OCI-LY1 (cell line): ENCODE measurements around the gene TBC1D5.

ENCODE experiments used
- H2AFZ ChIP-seq: fragments of 200-600 bp; sonication (generic), shearing (Covaris generic); 2 replicates; pipeline ENCODE4 v1.6.0; 2014; ENCODE audit warnings: antibody characterized with exemption, mild to moderate bottlenecking, low read length
- H3F3A ChIP-seq: fragments of 200-600 bp; sonication (generic), shearing (Covaris generic); 2 replicates; pipeline ENCODE4 v1.6.0; 2014; ENCODE audit warnings: mild to moderate bottlenecking, antibody characterized with exemption, low read length, moderate library complexity; ENCODE audit not compliant: insufficient read depth
- H3K27ac ChIP-seq: fragments of 200-600 bp; sonication (generic); 2 replicates; pipeline ENCODE4 v1.5.1; 2014; ENCODE audit warnings: low read length, mixed run types, mild to moderate bottlenecking, low read depth; ENCODE audit not compliant: poor library complexity, severe bottlenecking
- H3K27me3 ChIP-seq: fragments of 200-600 bp; sonication (generic); 2 replicates; pipeline ENCODE4 v1.6.0; 2014; ENCODE audit warnings: antibody characterized with exemption, mild to moderate bottlenecking, low read length, moderate library complexity; ENCODE audit not compliant: insufficient read depth
- H3K36me3 ChIP-seq: fragments of 200-600 bp; sonication (generic); 2 replicates; pipeline ENCODE4 v1.6.1; 2014; ENCODE audit warnings: mild to moderate bottlenecking, antibody characterized with exemption, low read length, moderate library complexity, mixed read lengths; ENCODE audit not compliant: insufficient read depth
- H3K4me1 ChIP-seq: fragments of 200-600 bp; sonication (generic); 2 replicates; pipeline ENCODE4 v1.5.1; 2014; ENCODE audit warnings: mild to moderate bottlenecking, low read length, moderate library complexity; ENCODE audit not compliant: insufficient read depth, severe bottlenecking
- H3K4me2 ChIP-seq: fragments of 200-600 bp; sonication (generic), shearing (Covaris generic); 2 replicates; pipeline ENCODE4 v1.6.1; 2014; ENCODE audit warnings: low read length
- H3K4me3 ChIP-seq: fragments of 200-600 bp; sonication (generic); 2 replicates; pipeline ENCODE4 v1.5.1; 2014; ENCODE audit warnings: low read length, low read depth, mild to moderate bottlenecking, mixed read lengths; ENCODE audit not compliant: poor library complexity, severe bottlenecking
- H3K79me2 ChIP-seq: fragments of 200-600 bp; shearing (Covaris generic); 2 replicates; pipeline ENCODE4 v1.6.1; 2016; ENCODE audit warnings: mixed run types, low read length, mixed read lengths; ENCODE audit not compliant: insufficient read depth
- H3K9ac ChIP-seq: fragments of 200-600 bp; sonication (generic), shearing (Covaris generic); 2 replicates; pipeline ENCODE4 v1.6.1; 2014; ENCODE audit warnings: mild to moderate bottlenecking, low read length, mixed read lengths
- H3K9me2 ChIP-seq: fragments of 200-600 bp; sonication (generic), shearing (Covaris generic); 2 replicates; pipeline ENCODE4 v1.6.1; 2014; ENCODE audit warnings: low read depth, mild to moderate bottlenecking, low read length, mixed read lengths
- H3K9me3 ChIP-seq: fragments of 200-600 bp; shearing (Covaris generic); 2 replicates; pipeline ENCODE4 v1.6.1; 2014; ENCODE audit warnings: low read length, mixed read lengths
- H4K20me1 ChIP-seq: fragments of 200-600 bp; sonication (generic), shearing (Covaris generic); 2 replicates; pipeline ENCODE4 v1.6.0; 2016; ENCODE audit warnings: mild to moderate bottlenecking, low read length; ENCODE audit not compliant: insufficient read depth
- EZH2 ChIP-seq: fragments of 200-600 bp; sonication (generic), shearing (Covaris generic); IDR thresholded peaks from 2 replicates; pipeline ENCODE4 v1.8.0; 2017; ENCODE audit warnings: borderline replicate concordance, mixed run types, mild to moderate bottlenecking, antibody characterized with exemption, low read length, moderate library complexity, mixed read lengths
- TF ChIP-seq, protein P1 (sequence below): fragments of 200-600 bp; sonication (generic), shearing (Covaris generic); IDR thresholded peaks from 2 replicates; pipeline ENCODE4 v1.5.1; 2017; ENCODE audit warnings: mild to moderate bottlenecking, antibody characterized with exemption, low read length, moderate library complexity, mixed read lengths

TBC1D5 gene

DNA sequence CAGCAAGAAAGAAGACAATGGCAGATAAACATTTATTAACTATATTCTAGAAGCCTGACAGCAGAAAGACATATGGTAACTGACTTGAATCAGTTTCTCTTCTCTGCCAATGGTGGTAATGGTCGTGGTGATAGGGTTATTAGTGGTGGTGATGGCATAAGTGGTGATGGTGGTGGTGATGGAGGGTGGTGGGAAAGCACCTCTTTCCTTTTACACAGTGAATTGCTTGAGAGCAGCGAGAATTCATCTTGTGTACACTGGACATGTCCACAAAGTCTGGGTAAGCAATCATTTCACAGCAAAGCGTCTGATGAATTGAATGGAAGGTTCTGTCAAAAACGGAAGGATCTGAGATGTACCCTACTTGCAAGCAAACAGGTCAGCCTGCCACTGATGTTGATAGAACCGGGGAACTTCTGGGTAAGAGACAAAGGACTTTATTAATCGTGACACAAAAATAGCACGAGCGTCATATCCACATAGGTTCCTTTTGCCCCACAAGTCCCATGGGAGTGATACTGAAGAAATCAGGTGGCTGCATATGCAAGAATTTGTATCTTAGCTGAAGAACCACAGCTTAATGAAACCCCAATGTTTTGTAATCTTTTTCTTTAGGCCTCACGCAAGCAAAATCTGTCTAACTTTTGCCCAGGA lies 23.5 kb upstream of the TBC1D5 start:
- H3K4me1 ChIP-seq = no peaks in the 10 kb centered on the region
- H3K9ac ChIP-seq = no peak overlapping the region
- no peaks in the 10 kb centered on the region for H3F3A ChIP-seq
- no peaks in the 10 kb centered on the region for H3K79me2 ChIP-seq
- H4K20me1 ChIP-seq = no peaks in the 10 kb centered on the region
- no peaks in the 10 kb centered on the region for H3K9me2 ChIP-seq
- TF ChIP-seq, protein P1, sequence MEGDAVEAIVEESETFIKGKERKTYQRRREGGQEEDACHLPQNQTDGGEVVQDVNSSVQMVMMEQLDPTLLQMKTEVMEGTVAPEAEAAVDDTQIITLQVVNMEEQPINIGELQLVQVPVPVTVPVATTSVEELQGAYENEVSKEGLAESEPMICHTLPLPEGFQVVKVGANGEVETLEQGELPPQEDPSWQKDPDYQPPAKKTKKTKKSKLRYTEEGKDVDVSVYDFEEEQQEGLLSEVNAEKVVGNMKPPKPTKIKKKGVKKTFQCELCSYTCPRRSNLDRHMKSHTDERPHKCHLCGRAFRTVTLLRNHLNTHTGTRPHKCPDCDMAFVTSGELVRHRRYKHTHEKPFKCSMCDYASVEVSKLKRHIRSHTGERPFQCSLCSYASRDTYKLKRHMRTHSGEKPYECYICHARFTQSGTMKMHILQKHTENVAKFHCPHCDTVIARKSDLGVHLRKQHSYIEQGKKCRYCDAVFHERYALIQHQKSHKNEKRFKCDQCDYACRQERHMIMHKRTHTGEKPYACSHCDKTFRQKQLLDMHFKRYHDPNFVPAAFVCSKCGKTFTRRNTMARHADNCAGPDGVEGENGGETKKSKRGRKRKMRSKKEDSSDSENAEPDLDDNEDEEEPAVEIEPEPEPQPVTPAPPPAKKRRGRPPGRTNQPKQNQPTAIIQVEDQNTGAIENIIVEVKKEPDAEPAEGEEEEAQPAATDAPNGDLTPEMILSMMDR = no peak
- no peak for TF ChIP-seq EZH2
- no peak overlapping the region for H3K27ac ChIP-seq
- H3K27me3 ChIP-seq = no peaks in the 10 kb centered on the region; the same call in 1 of the 2 replicates
- H3K36me3 ChIP-seq = no peaks in the 10 kb centered on the region
- no peak overlapping the region for H3K4me3 ChIP-seq
- H3K9me3 ChIP-seq = no peaks in the 10 kb centered on the region
- no peak overlapping the region for H2AFZ ChIP-seq
- H3K4me2 ChIP-seq = no peak overlapping the region

DNA sequence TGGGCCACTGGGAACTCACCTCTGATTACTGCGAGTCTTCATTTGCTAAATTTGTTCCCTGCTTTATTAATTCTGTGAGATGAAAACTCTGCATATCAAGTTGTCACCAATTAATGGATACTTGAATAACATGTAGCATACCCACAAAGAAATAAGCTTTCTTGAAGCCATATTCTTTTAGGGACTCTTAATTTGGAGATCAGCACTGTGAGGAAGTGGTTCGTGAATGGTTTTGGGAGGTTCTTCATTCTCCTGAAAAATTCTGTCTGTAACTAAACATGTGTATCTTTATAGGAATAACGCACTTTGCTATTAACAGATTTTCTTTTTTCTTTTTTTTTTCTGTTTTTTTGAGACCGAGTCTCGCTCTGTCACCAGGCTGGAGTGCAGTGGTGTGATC lies 19.1 kb upstream of the TBC1D5 start:
- Histone ChIP-seq H3K27ac (no peak overlapping the region), H3K9me3 (no peaks in the 10 kb centered on the region), H2AFZ (no peak overlapping the region), H3K9ac (no peak overlapping the region), H3K79me2 (no peaks in the 10 kb centered on the region), H3K4me3 (no peak overlapping the region), H3K36me3 (no peaks in the 10 kb centered on the region), H3K9me2 (no peaks in the 10 kb centered on the region), H3K4me2 (no peak overlapping the region), H4K20me1 (no peaks in the 10 kb centered on the region), H3K4me1 (no peaks in the 10 kb centered on the region), H3K27me3 (no peaks in the 10 kb centered on the region; the same call in 1 of the 2 replicates), H3F3A (no peaks in the 10 kb centered on the region)
- TF ChIP-seq, protein P1 = no peak
- no peak for TF ChIP-seq EZH2

DNA sequence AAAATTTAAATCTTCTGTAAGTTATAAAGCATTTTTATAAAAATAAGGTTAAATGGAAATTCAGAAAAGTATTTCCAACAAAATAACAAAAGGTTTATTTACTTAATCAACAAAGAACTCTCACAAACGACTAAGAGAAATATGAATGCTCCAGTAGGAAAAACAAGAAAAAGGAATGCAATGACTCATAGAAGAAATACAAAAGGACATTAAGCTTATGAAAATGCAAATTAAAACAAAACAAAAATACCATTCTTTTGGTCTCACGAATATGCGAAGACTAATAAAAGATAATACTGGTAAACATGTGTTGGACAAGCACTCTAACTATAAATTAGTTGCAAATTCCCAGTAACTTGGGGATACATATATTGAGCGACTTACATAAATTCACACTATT lies 17.5 kb upstream of the TBC1D5 start:
- Histone ChIP-seq H3K4me3 (no peak overlapping the region), H3K27ac (no peak overlapping the region), H3K4me2 (no peak overlapping the region), H3K9ac (no peak overlapping the region), H4K20me1 (no peaks in the 10 kb centered on the region), H2AFZ (no peak overlapping the region), H3K9me2 (no peaks in the 10 kb centered on the region), H3F3A (no peaks in the 10 kb centered on the region), H3K9me3 (no peaks in the 10 kb centered on the region), H3K79me2 (no peaks in the 10 kb centered on the region), H3K36me3 (no peaks in the 10 kb centered on the region), H3K27me3 (no peaks in the 10 kb centered on the region; the same call in 1 of the 2 replicates), H3K4me1 (peaks cover 7% of the 10 kb centered on the region)
- TF ChIP-seq EZH2 = no peak
- TF ChIP-seq, protein P1 = no peak
